Measurements from ENCODE around the gene RTP5.

Gene RTP5

GRCh38 chr2:241855888-241856422, 13.6 kb upstream of the RTP5 start:
- H3K4me1 ChIP-seq (ENCODE audit: control insufficient read depth, insufficient read depth, low read length): peaks cover 2% of the 10 kb centered on the region
- H3K4me3 ChIP-seq (ENCODE audit: low read length): no peak overlapping the region
- no peaks in the 10 kb centered on the region for H3K27me3 ChIP-seq (ENCODE audit: control insufficient read depth, insufficient read depth, low read length)
- H3K27ac ChIP-seq (ENCODE audit: low read depth, low read length): no peak overlapping the region
- H3K9ac ChIP-seq (ENCODE audit: low read length): no peak overlapping the region
- no peaks in the 10 kb centered on the region for H3K36me3 ChIP-seq (ENCODE audit: control insufficient read depth, insufficient read depth, low read length)

- Histone ChIP-seq H3K36me3 (ENCODE audit: control insufficient read depth, insufficient read depth, low read length) (no peaks in the 10 kb centered on the region), H3K27ac (ENCODE audit: low read depth, low read length) (no peak overlapping the region), H3K27me3 (ENCODE audit: control insufficient read depth, insufficient read depth, low read length) (no peaks in the 10 kb centered on the region), H3K9ac (ENCODE audit: low read length) (no peak overlapping the region), H3K4me3 (ENCODE audit: low read length) (no peak overlapping the region), H3K4me1 (ENCODE audit: control insufficient read depth, insufficient read depth, low read length) (peaks cover 2% of the 10 kb centered on the region)
Observed at GRCh38 chr2:241857041-241857541, 12.4 kb upstream of the RTP5 start.

GRCh38 chr2:241857572-241858121, 11.9 kb upstream of the RTP5 start:
- Histone ChIP-seq H3K36me3 (ENCODE audit: control insufficient read depth, insufficient read depth, low read length) (no peaks in the 10 kb centered on the region), H3K9ac (ENCODE audit: low read length) (no peak overlapping the region), H3K4me3 (ENCODE audit: low read length) (peak overlapping the region; percentile 12), H3K27me3 (ENCODE audit: control insufficient read depth, insufficient read depth, low read length) (no peaks in the 10 kb centered on the region), H3K4me1 (ENCODE audit: control insufficient read depth, insufficient read depth, low read length) (peaks cover 2% of the 10 kb centered on the region), H3K27ac (ENCODE audit: low read depth, low read length) (no peak overlapping the region)

- Histone ChIP-seq H3K27me3 (ENCODE audit: control insufficient read depth, insufficient read depth, low read length) (peaks cover 3% of the 10 kb centered on the region), H3K9ac (ENCODE audit: low read length) (no peak within 1 kb of the TSS), H3K27ac (ENCODE audit: low read depth, low read length) (peak within 1 kb of the TSS; percentile 24)
Observed at GRCh38 chr2:241858206-241859016, 11.1 kb upstream of the RTP5 start, which contains the start of gene PDCD1. TSS of gene PDCD1 (minus strand) at chr2:241858894. CDS start at chr2:241858838, 56 bp downstream.

GRCh38 chr2:241859017-241859435, 10.5 kb upstream of the RTP5 start:
- H3K4me3 ChIP-seq (ENCODE audit: low read length): no peak overlapping the region
- no peak overlapping the region for H3K9ac ChIP-seq (ENCODE audit: low read length)
- H3K27ac ChIP-seq (ENCODE audit: low read depth, low read length): peak overlapping the region; percentile 24
- peaks cover 3% of the 10 kb centered on the region for H3K27me3 ChIP-seq (ENCODE audit: control insufficient read depth, insufficient read depth, low read length)
- peaks cover 2% of the 10 kb centered on the region for H3K4me1 ChIP-seq (ENCODE audit: control insufficient read depth, insufficient read depth, low read length)
- no peaks in the 10 kb centered on the region for H3K36me3 ChIP-seq (ENCODE audit: control insufficient read depth, insufficient read depth, low read length)

More at GRCh38 chr2:241858206-241859016, 11.1 kb upstream of the RTP5 start, which contains the start of gene PDCD1:
- no peaks in the 10 kb centered on the region for H3K36me3 ChIP-seq (ENCODE audit: control insufficient read depth, insufficient read depth, low read length)
- peak within 1 kb of the TSS; percentile 25 for H3K4me3 ChIP-seq (ENCODE audit: low read length)
- H3K4me1 ChIP-seq (ENCODE audit: control insufficient read depth, insufficient read depth, low read length): peaks cover 2% of the 10 kb centered on the region

GRCh38 chr2:241859436-241860183, 9.9 kb upstream of the RTP5 start:
- peaks cover 2% of the 10 kb centered on the region for H3K4me1 ChIP-seq (ENCODE audit: control insufficient read depth, insufficient read depth, low read length)
- H3K4me3 ChIP-seq (ENCODE audit: low read length): peak overlapping the region; percentile 25
- H3K9ac ChIP-seq (ENCODE audit: low read length): no peak overlapping the region
- peak overlapping the region; percentile 24 for H3K27ac ChIP-seq (ENCODE audit: low read depth, low read length)
- peaks cover 9% of the 10 kb centered on the region for H3K27me3 ChIP-seq (ENCODE audit: control insufficient read depth, insufficient read depth, low read length)
- no peaks in the 10 kb centered on the region for H3K36me3 ChIP-seq (ENCODE audit: control insufficient read depth, insufficient read depth, low read length)

- peak overlapping the region; percentile 11 for H3K27ac ChIP-seq (ENCODE audit: low read depth, low read length)
- peaks cover 2% of the 10 kb centered on the region for H3K4me1 ChIP-seq (ENCODE audit: control insufficient read depth, insufficient read depth, low read length)
- no peak overlapping the region for H3K9ac ChIP-seq (ENCODE audit: low read length)
- H3K36me3 ChIP-seq (ENCODE audit: control insufficient read depth, insufficient read depth, low read length): no peaks in the 10 kb centered on the region
- H3K27me3 ChIP-seq (ENCODE audit: control insufficient read depth, insufficient read depth, low read length): peaks cover 12% of the 10 kb centered on the region
- H3K4me3 ChIP-seq (ENCODE audit: low read length): peak overlapping the region; percentile 25
Observed at GRCh38 chr2:241860184-241861078, 9.1 kb upstream of the RTP5 start.

- no peak overlapping the region for H3K4me3 ChIP-seq (ENCODE audit: low read length)
- H3K36me3 ChIP-seq (ENCODE audit: control insufficient read depth, insufficient read depth, low read length): no peaks in the 10 kb centered on the region
- H3K27me3 ChIP-seq (ENCODE audit: control insufficient read depth, insufficient read depth, low read length): peaks cover 18% of the 10 kb centered on the region
- peaks cover 2% of the 10 kb centered on the region for H3K4me1 ChIP-seq (ENCODE audit: control insufficient read depth, insufficient read depth, low read length)
- H3K27ac ChIP-seq (ENCODE audit: low read depth, low read length): no peak overlapping the region
- H3K9ac ChIP-seq (ENCODE audit: low read length): no peak overlapping the region
Observed at GRCh38 chr2:241861264-241861663, 8.3 kb upstream of the RTP5 start.

GRCh38 chr2:241862093-241862492, 7.4 kb upstream of the RTP5 start:
- H3K4me3 ChIP-seq (ENCODE audit: low read length): no peak overlapping the region
- H3K9ac ChIP-seq (ENCODE audit: low read length): no peak overlapping the region
- peaks cover 2% of the 10 kb centered on the region for H3K4me1 ChIP-seq (ENCODE audit: control insufficient read depth, insufficient read depth, low read length)
- H3K27me3 ChIP-seq (ENCODE audit: control insufficient read depth, insufficient read depth, low read length): peaks cover 26% of the 10 kb centered on the region
- H3K27ac ChIP-seq (ENCODE audit: low read depth, low read length): no peak overlapping the region
- no peaks in the 10 kb centered on the region for H3K36me3 ChIP-seq (ENCODE audit: control insufficient read depth, insufficient read depth, low read length)

GRCh38 chr2:241862775-241863535, 6.6 kb upstream of the RTP5 start:
- peaks cover 2% of the 10 kb centered on the region for H3K4me1 ChIP-seq (ENCODE audit: control insufficient read depth, insufficient read depth, low read length)
- no peak overlapping the region for H3K27ac ChIP-seq (ENCODE audit: low read depth, low read length)
- no peak overlapping the region for H3K9ac ChIP-seq (ENCODE audit: low read length)
- H3K36me3 ChIP-seq (ENCODE audit: control insufficient read depth, insufficient read depth, low read length): no peaks in the 10 kb centered on the region
- peaks cover 34% of the 10 kb centered on the region for H3K27me3 ChIP-seq (ENCODE audit: control insufficient read depth, insufficient read depth, low read length)
- H3K4me3 ChIP-seq (ENCODE audit: low read length): no peak overlapping the region

- Histone ChIP-seq H3K4me3 (ENCODE audit: low read length) (no peak overlapping the region), H3K27me3 (ENCODE audit: control insufficient read depth, insufficient read depth, low read length) (peaks cover 35% of the 10 kb centered on the region), H3K27ac (ENCODE audit: low read depth, low read length) (no peak overlapping the region)
Observed at GRCh38 chr2:241863536-241863954, 6.0 kb upstream of the RTP5 start.

More at GRCh38 chr2:241863536-241863954, 6.0 kb upstream of the RTP5 start:
- H3K36me3 ChIP-seq (ENCODE audit: control insufficient read depth, insufficient read depth, low read length): no peaks in the 10 kb centered on the region
- no peak overlapping the region for H3K9ac ChIP-seq (ENCODE audit: low read length)
- peaks cover 2% of the 10 kb centered on the region for H3K4me1 ChIP-seq (ENCODE audit: control insufficient read depth, insufficient read depth, low read length)

Data from rectal smooth muscle tissue (tissue), 1 donor.